Measurements from ENCODE around the gene BMF.

Gene BMF

DNA sequence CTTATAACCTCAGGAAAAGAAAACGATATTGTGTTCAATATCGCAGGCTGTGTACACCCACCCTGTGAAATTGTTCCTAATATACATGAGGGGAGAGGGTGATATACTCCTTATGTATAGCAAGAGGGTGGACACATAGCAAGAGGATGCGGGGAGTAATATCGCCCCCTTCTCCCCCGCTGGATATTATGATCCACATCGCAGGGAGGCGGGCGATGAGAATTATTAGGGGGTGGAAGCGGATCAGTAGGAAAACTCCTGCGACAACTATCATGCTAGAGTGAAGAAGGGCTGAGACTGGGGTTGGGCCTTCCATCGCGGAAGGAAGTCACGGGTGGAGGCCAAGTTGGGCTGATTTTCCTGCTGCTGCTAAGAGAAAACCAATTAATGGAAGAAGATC is 24.9 kb upstream of the BMF start:
- TF ChIP-seq GATA2 (IDR thresholded peaks at IDR 0.05; ENCODE audit: low read depth, low read length) (no peak), GATA3 (IDR thresholded peaks at IDR 0.05; ENCODE audit: low read depth, low read length) (no peak)

DNA sequence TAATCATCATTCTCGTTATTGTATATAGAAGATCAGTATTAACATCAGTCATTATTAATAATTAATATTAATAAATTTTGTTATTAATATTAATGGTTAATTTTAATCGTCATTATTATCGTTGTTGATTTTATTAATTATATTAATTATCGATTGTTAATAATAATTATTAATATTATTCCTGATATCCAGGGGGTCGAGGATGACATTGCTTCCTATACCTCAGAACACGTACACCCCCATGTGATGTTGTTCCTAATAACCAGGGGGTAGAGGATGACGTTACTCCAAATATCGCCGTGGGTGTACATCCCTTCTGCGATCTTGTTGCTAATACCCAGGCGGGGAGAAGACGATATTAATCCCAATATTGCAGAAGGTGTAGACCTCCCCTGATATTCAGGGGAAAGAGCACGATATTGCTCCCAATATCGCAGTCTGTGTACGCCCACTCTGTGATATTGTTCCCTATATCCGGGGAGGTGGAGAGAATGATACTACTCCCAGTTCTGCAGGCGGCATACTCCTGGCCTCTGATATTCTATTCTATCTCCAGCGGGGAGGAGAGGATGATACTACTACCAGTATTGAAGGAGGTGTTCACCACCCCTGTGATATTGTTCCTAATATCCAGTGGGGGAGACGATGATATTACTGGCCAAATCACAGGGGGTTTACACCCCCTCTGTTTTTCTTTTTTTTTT is 22.3 kb upstream of the BMF start:
- TF ChIP-seq GATA3 (IDR thresholded peaks at IDR 0.05; ENCODE audit: low read depth, low read length) (no peak), GATA2 (IDR thresholded peaks at IDR 0.05; ENCODE audit: low read depth, low read length) (no peak)

DNA sequence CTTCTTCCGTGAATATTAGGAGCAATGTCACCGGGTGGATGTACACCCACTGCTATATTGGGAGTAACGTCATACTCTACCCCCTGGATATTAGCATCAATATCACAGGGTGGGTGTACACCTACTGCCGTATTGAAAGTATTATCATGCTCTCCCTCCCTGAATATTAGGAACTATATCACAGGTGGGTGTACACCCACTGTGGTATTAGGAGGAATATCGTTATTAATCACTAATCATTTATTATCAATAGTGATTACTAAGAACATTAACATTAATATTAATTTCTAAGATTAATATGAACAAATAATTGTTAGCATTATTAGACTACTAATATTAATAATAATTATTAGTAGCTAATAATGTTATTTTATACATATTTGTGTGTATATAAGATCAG is 21.4 kb upstream of the BMF start:
- TF ChIP-seq GATA2 (IDR thresholded peaks at IDR 0.05; ENCODE audit: low read depth, low read length) (no peak), GATA3 (IDR thresholded peaks at IDR 0.05; ENCODE audit: low read depth, low read length) (no peak)

DNA sequence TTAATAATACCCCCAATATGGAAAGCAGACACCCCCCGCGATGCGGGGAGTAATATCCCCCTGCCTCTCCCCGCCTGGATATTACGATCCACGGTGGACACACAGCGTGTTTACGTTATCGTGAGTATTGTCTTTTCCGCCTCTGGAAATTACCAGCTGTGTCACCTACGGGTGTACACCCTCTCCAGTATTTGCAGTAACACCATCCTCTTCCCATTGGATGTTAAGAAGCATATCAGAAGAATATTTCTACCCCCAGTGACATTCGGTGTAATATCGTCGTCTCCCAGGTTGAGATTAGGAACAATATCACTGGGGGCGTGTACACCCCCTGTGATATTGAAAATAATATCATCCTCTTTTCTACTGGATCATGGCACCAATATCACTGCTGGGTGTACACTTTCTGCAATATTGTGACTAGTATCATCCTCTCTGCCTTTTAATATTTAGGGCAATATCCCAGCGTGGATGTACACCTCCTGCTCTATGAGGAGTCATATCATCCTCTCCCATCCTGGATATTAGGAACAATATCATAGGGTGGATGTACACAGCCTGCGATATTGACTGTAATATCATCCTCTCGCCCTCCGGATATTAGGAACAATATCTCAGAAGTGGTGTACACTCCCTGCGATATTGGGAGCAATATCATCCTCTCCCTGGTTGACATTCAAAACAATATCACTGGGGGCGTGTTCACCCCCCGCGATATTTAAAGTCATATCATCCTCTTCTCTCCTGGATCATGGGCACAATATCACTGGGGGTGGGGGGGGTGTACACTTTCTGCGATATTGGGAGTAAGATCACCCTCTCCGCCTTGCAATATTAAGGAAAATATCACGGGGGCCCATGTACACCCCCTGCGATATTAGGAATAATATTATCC is 20.3 kb upstream of the BMF start:
- TF ChIP-seq GATA2 (IDR thresholded peaks at IDR 0.05; ENCODE audit: low read depth, low read length) (no peak), GATA3 (IDR thresholded peaks at IDR 0.05; ENCODE audit: low read depth, low read length) (no peak)

DNA sequence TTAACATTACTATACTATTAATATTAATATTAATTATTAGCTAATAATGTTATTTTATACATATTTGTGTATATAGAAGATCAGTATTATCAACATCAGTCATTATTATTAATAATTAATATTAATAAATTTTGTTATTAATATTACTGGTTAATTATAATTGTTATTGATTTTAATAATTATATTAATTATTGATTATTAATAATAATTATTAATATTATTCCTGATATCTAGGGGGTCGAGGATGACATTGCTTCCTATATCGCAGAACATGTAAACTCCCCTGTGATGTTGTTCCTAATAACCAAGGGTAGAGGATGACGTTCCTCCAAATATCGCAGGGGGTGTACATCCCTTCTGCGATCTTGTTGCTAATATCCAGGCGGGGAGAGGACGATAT is 17.3 kb upstream of the BMF start:
- TF ChIP-seq GATA3 (IDR thresholded peaks at IDR 0.05; ENCODE audit: low read depth, low read length) (no peak), GATA2 (IDR thresholded peaks at IDR 0.05; ENCODE audit: low read depth, low read length) (no peak)

DNA sequence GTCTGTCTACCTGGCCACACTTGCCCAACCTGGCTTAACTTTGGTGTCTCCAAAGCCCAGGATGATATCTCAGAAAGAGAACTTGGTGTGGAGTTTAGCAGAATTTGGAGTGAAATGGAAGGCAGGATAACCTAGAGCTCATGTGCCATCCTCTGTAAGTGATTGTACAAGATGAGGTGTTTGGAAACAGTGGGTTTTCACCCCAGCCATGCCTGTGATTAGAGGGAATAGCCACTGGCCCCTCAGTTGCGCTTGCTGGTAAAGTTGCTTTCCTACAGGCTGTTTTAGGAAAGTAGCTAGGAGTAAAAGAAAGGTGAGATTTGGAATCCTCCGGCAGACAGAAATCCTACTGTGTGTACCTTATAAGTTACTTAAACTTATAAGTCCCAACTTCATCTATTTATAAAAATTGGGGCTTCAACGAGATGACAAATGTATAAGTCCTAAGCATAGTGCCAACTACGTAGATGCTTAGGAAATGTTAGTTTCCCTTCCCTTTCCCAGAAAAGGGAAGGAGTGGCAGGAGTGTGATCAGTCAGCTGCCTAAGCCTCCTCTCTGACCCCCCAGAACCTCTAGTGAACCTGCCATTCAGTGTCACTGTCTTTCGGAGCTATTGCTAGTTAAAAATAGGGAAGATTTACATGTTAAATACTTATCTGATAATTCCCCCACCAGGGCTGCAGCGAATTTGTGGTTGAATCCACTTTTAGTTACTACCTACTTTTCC is 13.4 kb upstream of the BMF start:
- TF ChIP-seq GATA2 (IDR thresholded peaks at IDR 0.05; ENCODE audit: low read depth, low read length) (no peak), GATA3 (IDR thresholded peaks at IDR 0.05; ENCODE audit: low read depth, low read length) (no peak)

DNA sequence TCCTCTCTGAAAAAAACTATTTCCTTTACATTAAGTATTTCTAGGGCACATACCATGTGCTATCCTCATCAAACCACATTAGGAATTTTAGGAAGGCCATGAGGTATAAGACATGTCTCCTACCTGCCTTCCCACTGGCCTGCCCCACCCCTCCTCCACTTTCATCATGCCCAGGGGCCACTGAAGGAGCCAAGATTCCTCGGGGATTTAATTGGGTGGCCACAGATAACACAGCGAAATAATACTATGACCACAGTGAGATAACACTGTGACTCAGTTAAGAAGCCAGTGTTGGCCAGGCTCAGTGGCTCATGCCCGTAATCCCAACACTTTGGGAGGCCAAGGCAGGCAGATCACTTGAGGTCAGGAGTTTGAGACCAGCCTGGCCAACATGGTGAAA is 9.8 kb upstream of the BMF start:
- no peak for TF ChIP-seq GATA3 (IDR thresholded peaks at IDR 0.05; ENCODE audit: low read depth, low read length)
- no peak for TF ChIP-seq GATA2 (IDR thresholded peaks at IDR 0.05; ENCODE audit: low read depth, low read length)

DNA sequence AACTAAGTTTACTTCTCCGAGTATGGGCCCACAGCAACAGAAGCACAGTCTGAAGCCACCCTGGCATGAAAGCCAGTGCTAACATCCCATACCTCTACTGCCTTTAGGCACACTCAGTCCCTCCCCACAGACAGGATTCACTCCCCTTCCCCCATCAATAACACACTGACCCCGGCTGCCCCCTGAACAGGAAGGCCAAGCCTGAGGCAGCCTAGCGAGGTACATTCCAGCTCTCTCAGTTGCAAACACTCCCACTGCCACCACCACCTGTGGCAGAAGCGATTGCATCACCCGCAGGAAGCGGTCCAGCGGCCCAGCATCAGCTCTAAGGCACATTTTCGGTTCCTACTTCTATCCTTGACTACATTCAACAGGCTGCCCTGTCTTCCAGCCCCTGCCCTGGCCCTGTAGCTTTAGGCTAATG is 7.0 kb upstream of the BMF start:
- TF ChIP-seq GATA2 (IDR thresholded peaks at IDR 0.05; ENCODE audit: low read depth, low read length) (no peak), GATA3 (IDR thresholded peaks at IDR 0.05; ENCODE audit: low read depth, low read length) (no peak)

DNA sequence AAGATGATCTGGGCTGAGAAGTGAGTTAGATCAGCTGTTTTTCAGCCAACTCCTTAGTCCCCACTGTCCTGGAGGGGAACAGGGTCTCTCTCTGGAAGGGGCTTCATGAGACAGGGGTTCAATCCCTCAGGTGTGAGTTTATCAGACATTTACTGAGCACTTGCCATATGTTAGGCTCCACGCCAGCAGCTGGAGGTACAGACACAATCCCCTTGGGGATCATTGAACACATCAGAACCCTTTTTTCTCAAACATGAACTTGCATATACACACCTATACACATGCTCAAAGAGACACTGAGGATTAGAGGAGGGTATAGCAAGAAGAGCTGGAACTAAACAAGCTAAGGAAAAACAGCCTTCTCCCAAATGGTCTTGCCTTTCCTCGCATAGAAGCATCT is 5.5 kb upstream of the BMF start:
- TF ChIP-seq GATA2 (IDR thresholded peaks at IDR 0.05; ENCODE audit: low read depth, low read length) = no peak
- TF ChIP-seq GATA3 (IDR thresholded peaks at IDR 0.05; ENCODE audit: low read depth, low read length) = no peak

DNA sequence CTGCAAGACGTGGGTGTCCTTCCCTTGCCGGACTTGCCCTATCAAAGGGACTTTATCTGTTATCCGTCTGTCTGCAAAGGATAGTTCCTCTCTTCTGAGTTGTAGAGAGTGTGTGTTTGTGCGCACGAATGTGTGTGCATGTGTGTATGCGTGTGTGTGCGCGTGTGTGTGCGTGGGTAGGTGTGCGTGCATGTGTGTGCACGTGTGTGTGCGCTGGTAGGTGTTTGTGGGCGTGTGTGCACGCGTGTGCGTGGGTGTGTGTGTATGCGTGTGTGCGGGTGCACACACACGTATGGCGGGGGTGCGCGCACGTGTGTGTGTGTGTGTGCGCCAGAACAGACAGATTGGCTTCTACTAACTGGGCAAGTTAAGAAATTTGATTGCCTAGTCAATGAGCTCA is 4.1 kb upstream of the BMF start:
- TF ChIP-seq GATA2 (IDR thresholded peaks at IDR 0.05; ENCODE audit: low read depth, low read length) = no peak

DNA sequence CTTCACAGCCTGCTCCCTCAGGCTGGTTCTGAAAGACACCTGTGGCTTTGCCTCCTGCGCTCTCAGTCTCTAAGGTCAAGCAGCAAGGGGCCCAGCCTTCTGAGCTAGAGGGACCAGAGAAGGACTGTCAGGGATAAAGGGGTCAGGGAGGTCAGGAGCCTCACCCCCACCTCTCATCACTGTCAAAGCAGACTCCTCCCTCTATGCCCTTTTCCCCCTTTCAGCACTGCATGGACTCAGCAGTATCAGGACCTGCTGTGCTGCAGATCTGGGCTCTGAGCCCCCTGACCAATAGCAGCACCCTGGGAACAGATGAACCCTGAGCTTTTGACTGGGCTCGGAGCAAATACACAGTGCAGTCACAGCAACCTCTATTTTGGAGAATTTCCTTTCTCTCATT is 3.2 kb upstream of the BMF start:
- TF ChIP-seq GATA2 (IDR thresholded peaks at IDR 0.05; ENCODE audit: low read depth, low read length) (no peak), GATA3 (IDR thresholded peaks at IDR 0.05; ENCODE audit: low read depth, low read length) (no peak)

DNA sequence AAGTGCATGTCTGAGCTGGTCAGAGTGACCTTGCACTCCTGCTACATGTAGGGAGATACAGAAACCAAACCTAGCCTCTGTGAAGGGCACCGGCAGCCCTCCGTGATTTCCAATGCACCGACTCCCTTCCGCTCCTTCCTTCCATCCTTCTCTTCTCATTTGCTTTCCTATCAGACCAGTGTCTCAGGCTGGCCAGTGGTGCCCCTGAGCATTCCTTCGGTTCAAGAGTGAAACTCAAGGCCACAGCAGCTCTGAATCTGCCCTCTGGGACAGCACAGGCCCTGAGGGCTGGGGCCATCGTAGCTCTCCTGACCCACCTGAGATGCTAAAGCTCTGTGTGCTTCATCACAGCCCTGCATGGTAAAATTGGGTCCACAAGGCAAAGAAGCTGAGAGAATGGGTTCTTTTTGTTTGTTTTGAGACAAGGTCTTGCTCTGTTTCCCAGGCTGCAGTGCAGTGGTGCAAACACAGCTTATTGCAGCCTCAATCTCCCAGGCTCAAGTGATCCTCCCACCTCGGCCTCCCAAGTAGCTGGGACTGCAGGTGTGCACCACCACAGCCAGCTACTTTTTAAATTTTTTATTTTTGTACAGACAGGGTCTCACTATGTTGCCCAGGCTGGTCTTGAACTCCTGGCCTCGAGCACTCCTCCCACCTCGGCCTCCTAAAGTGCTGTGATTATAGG is 2.3 kb upstream of the BMF start:
- TF ChIP-seq GATA2 (IDR thresholded peaks at IDR 0.05; ENCODE audit: low read depth, low read length) (no peak), GATA3 (IDR thresholded peaks at IDR 0.05; ENCODE audit: low read depth, low read length) (no peak)

DNA sequence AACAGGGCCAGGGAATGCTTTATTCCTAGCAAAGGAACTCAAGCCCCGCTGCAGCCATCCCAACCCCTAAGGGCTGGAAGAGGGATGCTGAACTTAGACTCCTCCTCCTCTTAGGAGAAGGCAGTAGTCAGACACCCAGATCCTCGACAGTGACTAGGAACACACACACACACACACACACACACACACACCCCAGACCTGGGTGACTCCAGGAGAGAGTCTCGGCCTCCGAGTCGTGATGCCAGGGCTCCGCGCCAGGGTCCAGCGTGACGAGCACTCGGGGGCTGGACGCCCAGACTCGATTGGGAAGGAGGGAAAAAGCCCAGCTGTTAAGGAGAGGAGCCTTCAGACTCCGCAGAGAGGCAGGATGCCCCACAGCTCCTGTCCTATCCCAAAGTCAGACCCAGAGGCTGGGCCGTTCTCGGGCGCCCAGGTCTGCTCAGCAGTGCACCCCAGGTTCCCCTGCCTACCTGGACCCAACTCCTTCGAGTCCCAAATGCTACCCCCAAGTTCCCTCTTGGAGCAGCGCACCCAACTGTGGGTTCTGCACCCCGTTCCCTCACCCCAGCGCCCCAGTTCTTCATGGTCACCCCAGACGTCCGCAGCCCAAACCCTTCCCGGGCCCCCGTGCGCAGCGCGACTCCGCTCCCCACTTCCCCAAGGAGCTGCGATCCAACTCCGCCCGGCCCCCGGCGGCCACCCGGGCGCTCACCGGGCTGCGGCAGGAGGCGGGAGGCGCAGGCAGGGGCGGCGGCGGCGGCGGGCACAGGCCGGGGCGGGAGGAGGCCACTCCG is 421 bp downstream of the BMF start:
- TF ChIP-seq GATA2 (IDR thresholded peaks at IDR 0.05; ENCODE audit: low read depth, low read length) (no peak), GATA3 (IDR thresholded peaks at IDR 0.05; ENCODE audit: low read depth, low read length) (no peak)
